Left ventricle myocardium inferior (tissue), 1 donor: Measurements from ENCODE around the gene DLG2. TPM values are rescaled to one million over a fixed set of nuclear protein-coding genes. Genes with fewer than 3 reads are reported as not detected.

Experiments
- DNase-seq: peaks from one replicate; pipeline ENCODE4 v3.0.0-alpha.2; 2020
- H3K27ac ChIP-seq: fragments of 200-600 bp; replicated peaks from 2 replicates; pipeline ENCODE4 v1.8.0; 2021
- H3K27me3 ChIP-seq: fragments of 200-600 bp; 2 replicates; pipeline ENCODE4 v1.8.0; 2021; ENCODE audit warnings: low read depth
- H3K36me3 ChIP-seq: fragments of 200-600 bp; 2 replicates; pipeline ENCODE4 v1.8.0; 2021
- H3K4me1 ChIP-seq: fragments of 200-600 bp; 2 replicates; pipeline ENCODE4 v1.8.0; 2021
- H3K4me3 ChIP-seq: fragments of 200-600 bp; 2 replicates; pipeline ENCODE4 v1.8.0; 2021; ENCODE audit warnings: mild to moderate bottlenecking, moderate library complexity
- H3K9me3 ChIP-seq: fragments of 200-600 bp; replicated peaks from 2 replicates; pipeline ENCODE4 v1.8.0; 2021
- CTCF ChIP-seq: fragments of 200-600 bp; IDR thresholded peaks from 2 replicates; pipeline ENCODE4 v1.8.0; 2021; ENCODE audit warnings: antibody characterized with exemption, mild to moderate bottlenecking, borderline replicate concordance
- intact Hi-C: fragments of 100-400 bp; cut with micrococcal nuclease; formaldehyde crosslinking; loops from one replicate; pipeline ENCODE4 v1.11.0; 2022
- total RNA-seq: library from RNA; stranded (reverse); fragmentation: NEBNext Ultra II Directional; extraction: Animal tissue kit (Norgen Biotek cat#: 25700); gene quantifications from one replicate; pipeline ENCODE4 v1.2.1, GENCODE V29; 2021
- donor health status: DM: no; HTN: yes; CAD: no; lungs with severe emphysema.

Gene DLG2
- total RNA-seq, 1 donor from 2014 or later = 6.5 TPM

GRCh38 chr11:83720675-83721074, 1906.5 kb downstream of the DLG2 start:
- H3K4me3 ChIP-seq = no peak overlapping the region
- H3K4me1 ChIP-seq = peaks cover 17% of the 10 kb centered on the region
- TF ChIP-seq CTCF = no peak
- no peak for DNase-seq
- intact Hi-C loops = no loop called here
- no peak overlapping the region for H3K27ac ChIP-seq
- H3K9me3 ChIP-seq = no peaks in the 10 kb centered on the region
- H3K27me3 ChIP-seq = no peaks in the 10 kb centered on the region
- no peaks in the 10 kb centered on the region for H3K36me3 ChIP-seq

GRCh38 chr11:83717537-83717936, 1909.6 kb downstream of the DLG2 start:
- H3K4me3 ChIP-seq = no peak overlapping the region
- peaks cover 3% of the 10 kb centered on the region for H3K4me1 ChIP-seq
- no peak for DNase-seq
- H3K27me3 ChIP-seq = no peaks in the 10 kb centered on the region
- no peak for TF ChIP-seq CTCF
- H3K9me3 ChIP-seq = no peaks in the 10 kb centered on the region
- no peaks in the 10 kb centered on the region for H3K36me3 ChIP-seq
- no peak overlapping the region for H3K27ac ChIP-seq
- intact Hi-C loops = no loop called here

GRCh38 chr11:83715927-83716535, 1911.1 kb downstream of the DLG2 start:
- TF ChIP-seq CTCF = no peak
- no peak overlapping the region for H3K4me3 ChIP-seq
- no peak overlapping the region for H3K27ac ChIP-seq
- intact Hi-C loops = no loop called here
- DNase-seq = no peak
- H3K4me1 ChIP-seq = peaks cover 3% of the 10 kb centered on the region
- H3K9me3 ChIP-seq = no peaks in the 10 kb centered on the region
- H3K36me3 ChIP-seq = no peaks in the 10 kb centered on the region
- no peaks in the 10 kb centered on the region for H3K27me3 ChIP-seq

GRCh38 chr11:83713708-83714107, 1913.4 kb downstream of the DLG2 start:
- peaks cover 3% of the 10 kb centered on the region for H3K4me1 ChIP-seq
- H3K27ac ChIP-seq = no peak overlapping the region
- intact Hi-C loops = no loop called here
- DNase-seq = no peak
- TF ChIP-seq CTCF = no peak
- H3K4me3 ChIP-seq = no peak overlapping the region
- no peaks in the 10 kb centered on the region for H3K36me3 ChIP-seq
- no peaks in the 10 kb centered on the region for H3K9me3 ChIP-seq
- H3K27me3 ChIP-seq = no peaks in the 10 kb centered on the region

- intact Hi-C loops = no loop called here
- H3K36me3 ChIP-seq = no peaks in the 10 kb centered on the region
- H3K4me1 ChIP-seq = peaks cover 3% of the 10 kb centered on the region
- DNase-seq = no peak
- H3K27ac ChIP-seq = no peak overlapping the region
- H3K27me3 ChIP-seq = no peaks in the 10 kb centered on the region
- TF ChIP-seq CTCF = no peak
- no peaks in the 10 kb centered on the region for H3K9me3 ChIP-seq
- no peak overlapping the region for H3K4me3 ChIP-seq
These were observed 1916.0 kb downstream of the DLG2 start for GRCh38 chr11:83711106-83711527.
